MM.1S (cell line): ENCODE results near the gene THADA.

Experiments
- DNase-seq: peaks from one replicate; pipeline ENCODE4 v3.0.0-alpha.2; 2015
- H2AFZ ChIP-seq: fragments of 300-600 bp; sonication (generic); 2 replicates; pipeline ENCODE4 v1.6.0; 2016; ENCODE audit warnings: antibody characterized with exemption, low read length
- H3F3A ChIP-seq: fragments of 300-600 bp; sonication (generic); 2 replicates; pipeline ENCODE4 v1.6.1; 2016; ENCODE audit warnings: mild to moderate bottlenecking, antibody characterized with exemption, low read length, moderate library complexity, mixed read lengths; ENCODE audit not compliant: insufficient read depth
- H3K27ac ChIP-seq: fragments of 300-600 bp; sonication (generic); 2 replicates; pipeline ENCODE4 v1.5.1; 2016; ENCODE audit warnings: mild to moderate bottlenecking, low read length
- H3K27me3 ChIP-seq: fragments of 300-600 bp; sonication (generic); replicated peaks from 2 replicates; pipeline ENCODE4 v1.6.0; 2016; ENCODE audit warnings: low read length; ENCODE audit not compliant: insufficient read depth
- H3K36me3 ChIP-seq: fragments of 300-600 bp; sonication (generic); replicated peaks from 2 replicates; pipeline ENCODE4 v1.6.1; 2016; ENCODE audit warnings: mild to moderate bottlenecking, low read length, mixed read lengths; ENCODE audit not compliant: insufficient read depth
- H3K4me1 ChIP-seq: fragments of 300-600 bp; sonication (generic); 2 replicates; pipeline ENCODE4 v1.6.1; 2016; ENCODE audit warnings: low read length, mixed read lengths
- H3K4me2 ChIP-seq: fragments of 300-600 bp; sonication (generic); 2 replicates; pipeline ENCODE4 v1.6.0; 2016; ENCODE audit warnings: low read depth, low read length
- H3K4me3 ChIP-seq: fragments of 300-600 bp; sonication (generic); 2 replicates; pipeline ENCODE4 v1.5.1; 2016; ENCODE audit warnings: low read length, mixed read lengths
- H3K79me2 ChIP-seq: fragments of 300-600 bp; sonication (generic); 2 replicates; pipeline ENCODE4 v1.6.1; 2016; ENCODE audit warnings: mixed run types, low read length, mixed read lengths
- H3K9ac ChIP-seq: fragments of 300-600 bp; sonication (generic); 2 replicates; pipeline ENCODE4 v1.6.1; 2016; ENCODE audit warnings: low read length, mixed read lengths
- H3K9me2 ChIP-seq: fragments of 300-600 bp; sonication (generic); replicated peaks from 2 replicates; pipeline ENCODE4 v1.6.1; 2016; ENCODE audit warnings: mild to moderate bottlenecking, low read length, mixed read lengths; ENCODE audit not compliant: insufficient read depth
- H3K9me3 ChIP-seq: fragments of 300-600 bp; sonication (generic); replicated peaks from 2 replicates; pipeline ENCODE4 v1.6.1; 2016; ENCODE audit warnings: mild to moderate bottlenecking, low read length, mixed read lengths; ENCODE audit not compliant: insufficient read depth
- H4K20me1 ChIP-seq: fragments of 300-600 bp; sonication (generic); 2 replicates; pipeline ENCODE4 v1.6.1; 2016; ENCODE audit warnings: mild to moderate bottlenecking, low read length, moderate library complexity, mixed read lengths; ENCODE audit not compliant: insufficient read depth
- CTCF ChIP-seq: fragments of 300-600 bp; sonication (generic); IDR thresholded peaks from 2 replicates; pipeline ENCODE4 v1.5.1; 2016; ENCODE audit warnings: antibody characterized with exemption, low read length, mixed read lengths
- EZH2 ChIP-seq: fragments of 300-600 bp; sonication (generic); optimal IDR thresholded peaks from 2 replicates; pipeline ENCODE3; 2017; ENCODE audit warnings: low read depth, mild to moderate bottlenecking, antibody characterized with exemption, low read length, mixed read lengths
- EZH2phosphoT487 ChIP-seq: fragments of 300-600 bp; sonication (generic); IDR thresholded peaks from 2 replicates; pipeline ENCODE4 v1.6.1; 2018; ENCODE audit warnings: antibody characterized with exemption, low read length

THADA gene

GRCh38 chr2:43228756-43229659, 366.8 kb downstream of the THADA start:
- Histone ChIP-seq H3K4me1 (peaks cover 19% of the 10 kb centered on the region), H3K9ac (peak overlapping the region; percentile 11; the same call in 1 of the 2 replicates), H3K9me3 (no peaks in the 10 kb centered on the region), H3F3A (peaks cover 42% of the 10 kb centered on the region), H3K4me2 (peak overlapping the region; percentile 97), H3K4me3 (no peak overlapping the region), H3K9me2 (no peaks in the 10 kb centered on the region), H2AFZ (no peak overlapping the region), H4K20me1 (0 out of 2 replicates have a peak, but pooled peaks cover 6% of the 10 kb centered on the region), H3K27ac (peak overlapping the region; percentile 100; the same call in 1 of the 2 replicates), H3K36me3 (0 out of 2 replicates have a peak, but pooled peaks cover 1% of the 10 kb centered on the region), H3K79me2 (peaks cover 39% of the 10 kb centered on the region), H3K27me3 (no peaks in the 10 kb centered on the region)
- TF ChIP-seq EZH2phosphoT487 (no peak), CTCF (no peak), EZH2 (no peak)
- DNase-seq, result peak; percentile 58

GRCh38 chr2:43228321-43228751, 367.5 kb downstream of the THADA start:
- Histone ChIP-seq H3K4me1 (peaks cover 19% of the 10 kb centered on the region), H3K27me3 (no peaks in the 10 kb centered on the region), H3K36me3 (peaks cover 4% of the 10 kb centered on the region; the same call in 1 of the 2 replicates), H3K79me2 (peaks cover 45% of the 10 kb centered on the region), H2AFZ (no peak overlapping the region), H3K4me3 (peak overlapping the region; percentile 98), H3K27ac (peak overlapping the region; percentile 100; the same call in 1 of the 2 replicates), H3K9me3 (no peaks in the 10 kb centered on the region), H3K9me2 (no peaks in the 10 kb centered on the region), H3F3A (peaks cover 49% of the 10 kb centered on the region), H3K9ac (peak overlapping the region; percentile 100), H4K20me1 (peaks cover 11% of the 10 kb centered on the region; the same call in 1 of the 2 replicates), H3K4me2 (peak overlapping the region; percentile 97)
- peak; percentile 35 for DNase-seq
- TF ChIP-seq EZH2 (no peak), EZH2phosphoT487 (no peak), CTCF (no peak)

- peak; percentile 8 for DNase-seq
- no peaks in the 10 kb centered on the region for H3K9me3 ChIP-seq
- TF ChIP-seq CTCF (peak; percentile 31; the same call in 1 of the 2 replicates), EZH2phosphoT487 (no peak)
- no peaks in the 10 kb centered on the region for H3K9me2 ChIP-seq
- peak overlapping the region; percentile 97 for H3K4me2 ChIP-seq
- peaks cover 15% of the 10 kb centered on the region; the same call in 1 of the 2 replicates for H4K20me1 ChIP-seq
- no peak overlapping the region for H2AFZ ChIP-seq
- H3F3A ChIP-seq, result peaks cover 54% of the 10 kb centered on the region
- H3K36me3 ChIP-seq, result peaks cover 5% of the 10 kb centered on the region; the same call in 1 of the 2 replicates
- peaks cover 50% of the 10 kb centered on the region for H3K79me2 ChIP-seq
- peak overlapping the region; percentile 100 for H3K9ac ChIP-seq
- H3K4me3 ChIP-seq, result peak overlapping the region; percentile 98
- H3K4me1 ChIP-seq, result peaks cover 19% of the 10 kb centered on the region
- no peaks in the 10 kb centered on the region for H3K27me3 ChIP-seq
- H3K27ac ChIP-seq, result peak overlapping the region; percentile 100
Observed at GRCh38 chr2:43227830-43228281, 368.0 kb downstream of the THADA start.
